Sigmoid colon (tissue), 7 donors: Measurements from ENCODE around the gene CHST7. TPM values are rescaled to one million over a fixed set of nuclear protein-coding genes. Genes with fewer than 3 reads are reported as not detected.

Source experiments
- DNase-seq: peaks from one replicate; pipeline ENCODE4 v3.0.0-alpha.2; 2019
- H3K27ac ChIP-seq, 4 donors: fragments of 200-600 bp; sonication (generic); one replicate each; pipeline ENCODE4 v1.5.1; 2016 to 2019; ENCODE audit warnings: mild to moderate bottlenecking in 1 of 4
- H3K27me3 ChIP-seq, 3 donors: fragments of 200-600 bp; sonication (generic); one replicate each; pipeline ENCODE4 v1.5.1; 2019; ENCODE audit warnings: mild to moderate bottlenecking in 1 of 3
- H3K36me3 ChIP-seq, 4 donors: fragments of 200-600 bp; sonication (generic); one replicate each; pipeline ENCODE4 v1.5.1; 2016 to 2019
- H3K4me1 ChIP-seq, 4 donors: fragments of 200-600 bp; sonication (generic); one replicate each; pipeline ENCODE4 v1.5.1; 2017 to 2019
- H3K4me3 ChIP-seq, 4 donors: fragments of 200-600 bp; sonication (generic); one replicate each; pipeline ENCODE4 v1.5.1; 2017 to 2019; ENCODE audit warnings: mild to moderate bottlenecking in 2 of 4, moderate library complexity in 1 of 4
- H3K9me3 ChIP-seq, 4 donors: fragments of 200-600 bp in 3 of 4; sonication (generic) in 3 of 4; one replicate each; pipeline versions ENCODE4 v1.5.1 to v1.6.1; 2013 to 2019
- EP300 ChIP-seq, 4 donors: sonication (generic); formaldehyde crosslinking; IDR thresholded peaks; one replicate each; pipeline ENCODE4 v1.6.1; 2017; ENCODE audit warnings: antibody characterized with exemption in 4 of 4
- POLR2A ChIP-seq, 2 donors: fragments of 450-650 bp; IDR thresholded peaks; one replicate each; pipeline ENCODE4 v1.6.1; 2016; ENCODE audit warnings: antibody characterized with exemption in 2 of 2, mild to moderate bottlenecking in 2 of 2, moderate library complexity in 2 of 2
- POLR2AphosphoS5 ChIP-seq, 4 donors: sonication (generic); formaldehyde crosslinking; IDR thresholded peaks; one replicate each; pipeline ENCODE4 v1.6.1; 2017; ENCODE audit warnings: antibody characterized with exemption in 4 of 4
- WGBS, 2 donors: extraction: QIAGEN DNeasy Blood & Tissue Kit; methylation state at CpG; one replicate each; pipeline ENCODE4 v1.1.7; 2013; 5-methylcytosine and 5-hydroxymethylcytosine counted together
- intact Hi-C: fragments of 100-400 bp; cut with DNase I; formaldehyde crosslinking; loops from one replicate; pipeline ENCODE4 v1.15.1; 2023
- polyA plus RNA-seq, 3 donors: library from polyadenylated mRNA; stranded (reverse); fragments of 200-250 nt; gene quantifications; one replicate each; pipeline ENCODE4 v1.2.3, GENCODE V29; 2013
- total RNA-seq, 4 donors: library from RNA; depleted of rRNA; stranded (reverse); fragments of >200 nt; gene quantifications; one replicate each; pipeline ENCODE4 v1.1.0, GENCODE V29; 2016
- TF ChIP-seq, protein P1 (sequence below), 4 experiments: fragments of 450-650 bp in 3 of 4; fragments of 200-600 bp in 1 of 4; IDR thresholded peaks; one replicate each; pipeline ENCODE4 v1.5.1; 2016 to 2019; ENCODE audit warnings: antibody characterized with exemption in 4 of 4, mild to moderate bottlenecking in 3 of 4, moderate library complexity in 2 of 4
- donor health status: healthy with polysubstance abuse.
- donor health status: Bipolar disorder and iron deficiency.
- donor health status: healthy.

Gene CHST7
- total and polyA plus RNA-seq, 7 donors, result 1.2 to 15.8 (median 6.6) TPM

DNA sequence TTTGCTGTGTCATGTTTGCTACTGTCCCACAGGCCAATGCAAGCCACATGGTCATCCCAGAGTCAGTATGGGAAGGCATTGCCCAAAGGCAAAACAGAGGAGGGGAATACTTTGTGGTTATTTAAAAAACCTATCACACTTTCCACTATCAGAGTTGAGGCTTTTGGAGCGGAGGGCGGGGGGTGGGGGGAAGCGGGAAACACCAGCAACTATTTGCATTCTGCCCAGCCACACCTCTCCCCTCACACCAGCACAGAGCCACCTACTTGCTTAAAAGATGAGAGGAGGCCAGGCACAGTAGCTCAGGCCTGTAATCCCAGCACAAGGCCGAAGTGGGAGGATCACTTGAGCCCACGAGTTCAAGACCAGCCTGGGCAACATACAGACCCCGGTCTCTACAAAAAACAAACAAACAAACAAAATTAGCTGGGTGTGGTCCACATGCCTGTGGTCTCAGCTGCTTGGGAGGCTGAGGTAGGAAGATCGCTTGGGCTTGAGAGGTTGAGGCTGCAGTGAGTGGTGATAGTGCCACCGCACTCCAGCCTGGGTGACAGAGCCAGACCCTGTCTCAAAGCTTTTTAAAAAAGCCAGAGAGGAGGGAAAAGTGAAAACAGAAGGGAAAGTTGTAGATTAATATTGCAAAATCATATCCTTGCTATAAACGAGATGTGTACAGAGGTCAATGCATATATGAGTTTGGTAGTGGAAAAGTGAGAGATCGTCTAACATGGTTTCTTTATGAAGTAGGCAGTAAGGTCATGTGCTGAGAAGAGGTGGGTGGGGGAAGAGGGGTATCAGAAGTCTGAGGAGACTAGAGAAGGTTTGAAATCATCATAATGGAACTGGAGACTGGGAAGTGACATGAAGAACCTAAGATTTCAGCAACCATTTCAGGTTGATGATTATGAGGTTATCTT lies 1.9 kb upstream of the CHST7 start:
- 80 to 81% methylated on average over 10 of the region's 10 CpGs for WGBS, 2 donors
- TF ChIP-seq POLR2A (IDR thresholded peaks at IDR 0.05) (no peak), EP300 (IDR thresholded peaks at IDR 0.05) (no peak), POLR2AphosphoS5 (IDR thresholded peaks at IDR 0.05) (no peak)
- TF ChIP-seq, protein P1, sequence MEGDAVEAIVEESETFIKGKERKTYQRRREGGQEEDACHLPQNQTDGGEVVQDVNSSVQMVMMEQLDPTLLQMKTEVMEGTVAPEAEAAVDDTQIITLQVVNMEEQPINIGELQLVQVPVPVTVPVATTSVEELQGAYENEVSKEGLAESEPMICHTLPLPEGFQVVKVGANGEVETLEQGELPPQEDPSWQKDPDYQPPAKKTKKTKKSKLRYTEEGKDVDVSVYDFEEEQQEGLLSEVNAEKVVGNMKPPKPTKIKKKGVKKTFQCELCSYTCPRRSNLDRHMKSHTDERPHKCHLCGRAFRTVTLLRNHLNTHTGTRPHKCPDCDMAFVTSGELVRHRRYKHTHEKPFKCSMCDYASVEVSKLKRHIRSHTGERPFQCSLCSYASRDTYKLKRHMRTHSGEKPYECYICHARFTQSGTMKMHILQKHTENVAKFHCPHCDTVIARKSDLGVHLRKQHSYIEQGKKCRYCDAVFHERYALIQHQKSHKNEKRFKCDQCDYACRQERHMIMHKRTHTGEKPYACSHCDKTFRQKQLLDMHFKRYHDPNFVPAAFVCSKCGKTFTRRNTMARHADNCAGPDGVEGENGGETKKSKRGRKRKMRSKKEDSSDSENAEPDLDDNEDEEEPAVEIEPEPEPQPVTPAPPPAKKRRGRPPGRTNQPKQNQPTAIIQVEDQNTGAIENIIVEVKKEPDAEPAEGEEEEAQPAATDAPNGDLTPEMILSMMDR (IDR thresholded peaks at IDR 0.05), result no peak
- H3K9me3 ChIP-seq, result no peaks in the 10 kb centered on the region
- intact Hi-C loops, result no loop called here
- no peaks in the 10 kb centered on the region for H3K36me3 ChIP-seq
- DNase-seq, result no peak
- H3K27ac ChIP-seq, result no peak overlapping the region
- peaks cover 0 to 13% (median 7%) of the 10 kb centered on the region in 4 donors for H3K4me1 ChIP-seq
- H3K27me3 ChIP-seq, result peaks cover 0 to 8% (median 0%) of the 10 kb centered on the region in 3 donors
- no peak overlapping the region for H3K4me3 ChIP-seq

DNA sequence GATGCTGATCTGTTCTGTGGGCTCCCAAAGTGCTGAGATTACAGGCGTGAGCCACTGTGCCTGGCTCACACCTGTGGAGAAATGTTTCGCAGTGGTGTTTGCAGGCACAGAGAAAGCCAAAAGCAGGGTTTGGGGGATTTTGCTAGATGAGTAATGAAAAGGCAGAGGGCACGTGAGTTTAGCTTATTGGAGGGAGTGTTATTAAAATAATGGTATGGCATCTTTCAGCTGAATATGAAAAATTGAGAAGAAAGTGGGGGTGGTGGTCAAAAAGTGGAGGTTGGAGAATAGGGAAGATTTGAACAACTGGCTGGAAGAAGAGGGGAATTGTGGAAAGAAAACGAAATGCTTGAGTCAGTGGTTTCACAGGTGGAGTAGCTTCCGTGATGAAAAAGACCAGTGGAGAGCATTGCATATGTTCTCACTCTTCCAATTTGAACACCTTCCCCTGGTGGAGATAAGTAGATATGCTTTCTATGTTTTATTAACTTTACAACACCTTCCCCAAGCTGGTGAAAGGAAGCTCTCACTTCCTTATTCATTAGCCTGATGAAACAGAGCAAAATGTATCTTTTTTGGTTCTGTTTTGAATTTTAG lies 1.1 kb upstream of the CHST7 start:
- Histone ChIP-seq H3K36me3 (no peaks in the 10 kb centered on the region), H3K4me3 (no peak overlapping the region), H3K27me3 (peaks cover 0 to 8% (median 0%) of the 10 kb centered on the region in 3 donors), H3K27ac (no peak overlapping the region), H3K9me3 (no peaks in the 10 kb centered on the region), H3K4me1 (peaks cover 0 to 13% (median 7%) of the 10 kb centered on the region in 4 donors)
- TF ChIP-seq EP300 (IDR thresholded peaks at IDR 0.05) (no peak), POLR2A (IDR thresholded peaks at IDR 0.05) (no peak), POLR2AphosphoS5 (IDR thresholded peaks at IDR 0.05) (no peak)
- TF ChIP-seq, protein P1 (IDR thresholded peaks at IDR 0.05), result no peak
- WGBS, 2 donors, result 56 to 64% methylated on average over 5 of the region's 5 CpGs
- intact Hi-C loops, result no loop called here
- no peak for DNase-seq

DNA sequence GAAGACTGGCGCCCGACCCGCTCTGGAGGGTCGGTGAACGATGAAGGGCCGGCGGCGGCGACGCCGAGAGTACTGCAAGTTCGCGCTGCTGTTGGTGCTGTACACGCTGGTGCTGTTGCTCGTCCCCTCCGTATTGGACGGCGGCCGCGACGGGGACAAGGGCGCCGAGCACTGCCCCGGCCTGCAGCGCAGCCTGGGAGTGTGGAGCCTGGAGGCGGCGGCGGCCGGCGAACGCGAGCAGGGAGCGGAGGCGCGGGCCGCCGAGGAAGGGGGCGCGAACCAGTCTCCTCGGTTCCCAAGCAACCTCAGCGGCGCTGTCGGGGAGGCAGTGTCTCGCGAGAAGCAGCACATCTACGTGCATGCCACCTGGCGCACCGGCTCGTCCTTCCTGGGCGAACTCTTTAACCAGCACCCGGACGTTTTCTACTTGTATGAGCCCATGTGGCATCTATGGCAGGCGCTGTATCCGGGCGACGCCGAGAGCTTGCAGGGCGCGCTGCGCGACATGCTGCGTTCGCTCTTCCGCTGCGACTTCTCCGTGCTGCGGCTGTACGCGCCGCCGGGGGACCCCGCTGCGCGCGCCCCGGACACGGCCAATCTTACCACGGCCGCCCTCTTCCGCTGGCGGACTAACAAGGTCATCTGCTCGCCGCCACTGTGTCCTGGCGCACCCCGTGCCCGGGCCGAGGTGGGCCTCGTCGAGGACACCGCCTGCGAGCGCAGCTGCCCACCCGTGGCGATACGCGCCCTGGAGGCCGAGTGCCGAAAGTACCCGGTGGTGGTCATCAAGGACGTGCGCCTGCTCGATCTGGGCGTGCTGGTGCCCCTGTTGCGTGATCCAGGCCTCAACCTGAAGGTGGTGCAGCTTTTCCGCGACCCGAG lies 568 bp downstream of the CHST7 start:
- Histone ChIP-seq H3K4me1 (peaks cover 0 to 13% (median 7%) of the 10 kb centered on the region in 4 donors), H3K36me3 (no peaks in the 10 kb centered on the region), H3K27me3 (peaks cover 0 to 8% (median 0%) of the 10 kb centered on the region in 3 donors), H3K4me3 (peak overlapping the region; percentile 38 to 61 (median 54)), H3K27ac (peak overlapping the region; percentile 66 to 67 (median 66)), H3K9me3 (no peaks in the 10 kb centered on the region)
- intact Hi-C loops, result no loop called here
- WGBS, 2 donors, result 1 to 7% methylated on average over 107 of the region's 107 CpGs
- TF ChIP-seq, protein P1 (IDR thresholded peaks at IDR 0.05), result no peak
- TF ChIP-seq POLR2A (IDR thresholded peaks at IDR 0.05), result no peak
- no peak for TF ChIP-seq EP300 (IDR thresholded peaks at IDR 0.05)
- no peak for TF ChIP-seq POLR2AphosphoS5 (IDR thresholded peaks at IDR 0.05)
- DNase-seq, result peak; percentile 75

DNA sequence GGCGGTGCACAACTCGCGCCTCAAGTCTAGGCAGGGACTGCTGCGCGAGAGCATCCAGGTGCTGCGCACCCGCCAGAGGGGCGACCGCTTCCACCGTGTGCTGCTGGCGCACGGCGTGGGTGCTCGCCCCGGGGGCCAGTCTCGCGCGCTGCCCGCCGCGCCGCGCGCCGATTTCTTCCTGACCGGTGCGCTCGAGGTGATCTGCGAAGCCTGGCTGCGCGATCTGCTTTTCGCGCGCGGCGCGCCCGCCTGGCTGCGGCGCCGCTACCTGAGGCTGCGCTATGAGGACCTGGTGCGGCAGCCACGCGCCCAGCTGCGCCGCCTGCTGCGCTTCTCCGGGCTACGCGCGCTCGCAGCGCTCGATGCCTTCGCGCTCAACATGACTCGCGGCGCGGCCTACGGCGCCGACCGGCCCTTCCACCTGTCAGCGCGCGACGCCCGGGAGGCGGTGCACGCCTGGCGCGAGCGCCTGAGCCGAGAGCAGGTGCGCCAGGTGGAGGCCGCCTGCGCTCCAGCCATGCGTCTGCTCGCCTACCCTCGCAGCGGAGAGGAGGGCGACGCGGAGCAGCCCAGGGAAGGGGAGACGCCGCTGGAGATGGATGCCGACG lies 1.3 kb downstream of the CHST7 start:
- Histone ChIP-seq H3K27ac (peak overlapping the region; percentile 66 to 67 (median 66)), H3K4me1 (peaks cover 0 to 13% (median 7%) of the 10 kb centered on the region in 4 donors), H3K27me3 (peaks cover 0 to 8% (median 0%) of the 10 kb centered on the region in 3 donors), H3K4me3 (peak overlapping the region; percentile 38 to 61 (median 54)), H3K9me3 (no peaks in the 10 kb centered on the region), H3K36me3 (no peaks in the 10 kb centered on the region)
- TF ChIP-seq EP300 (IDR thresholded peaks at IDR 0.05), result no peak
- TF ChIP-seq POLR2AphosphoS5 (IDR thresholded peaks at IDR 0.05), result no peak
- no peak for TF ChIP-seq POLR2A (IDR thresholded peaks at IDR 0.05)
- TF ChIP-seq, protein P1 (IDR thresholded peaks at IDR 0.05), result no peak
- 1 to 20% methylated on average over 90 of the region's 90 CpGs for WGBS, 2 donors
- intact Hi-C loops, result no loop called here
- DNase-seq, result no peak
